H9 (cell line): ENCODE measurements around the gene C1orf159. TPM values are rescaled to one million over a fixed set of nuclear protein-coding genes. Genes with fewer than 3 reads are reported as not detected.

Experiments
- DNase-seq: peaks from one replicate; pipeline ENCODE4 v3.0.0-alpha.2; 2017
- H2AFZ ChIP-seq: one replicate; pipeline ENCODE4 v1.6.1; 2013; ENCODE audit warnings: mild to moderate bottlenecking, low read length, control low read depth, moderate library complexity
- H2AK5ac ChIP-seq: 2 replicates; pipeline ENCODE4 v1.6.1; 2013; ENCODE audit warnings: low read length, control low read depth, mixed read lengths; ENCODE audit not compliant: insufficient read length
- H2BK120ac ChIP-seq: one replicate; pipeline ENCODE4 v1.6.1; 2013; ENCODE audit warnings: low read depth, mild to moderate bottlenecking, low read length, control low read depth, inconsistent platforms; ENCODE audit not compliant: poor library complexity, severe bottlenecking
- H2BK12ac ChIP-seq: 2 replicates; pipeline ENCODE4 v1.6.1; 2013; ENCODE audit warnings: low read length, control low read depth, mixed read lengths, low read depth; ENCODE audit not compliant: insufficient read length
- H2BK15ac ChIP-seq: 2 replicates; pipeline ENCODE4 v1.6.1; 2013; ENCODE audit warnings: low read depth, low read length, control low read depth
- H2BK20ac ChIP-seq: one replicate; pipeline ENCODE4 v1.6.1; 2013; ENCODE audit warnings: low read depth, mild to moderate bottlenecking, low read length, control low read depth, inconsistent platforms; ENCODE audit not compliant: poor library complexity, severe bottlenecking
- H2BK5ac ChIP-seq: 2 replicates; pipeline ENCODE4 v1.6.1; 2013; ENCODE audit warnings: low read length, control low read depth, mixed read lengths; ENCODE audit not compliant: insufficient read length
- H3K14ac ChIP-seq: 2 replicates; pipeline ENCODE4 v1.6.1; 2013; ENCODE audit warnings: low read length, control low read depth; ENCODE audit not compliant: insufficient read depth
- H3K18ac ChIP-seq: 2 replicates; pipeline ENCODE4 v1.6.1; 2013; ENCODE audit warnings: low read depth, mild to moderate bottlenecking, mixed read lengths, low read length, control low read depth; ENCODE audit not compliant: insufficient read length
- H3K23ac ChIP-seq: 2 replicates; pipeline ENCODE4 v1.6.1; 2013; ENCODE audit warnings: low read length, control low read depth, mixed read lengths, low read depth; ENCODE audit not compliant: insufficient read length
- H3K23me2 ChIP-seq: 2 replicates; pipeline ENCODE4 v1.6.1; 2013; ENCODE audit warnings: low read depth, mild to moderate bottlenecking, mixed read lengths, low read length, control low read depth; ENCODE audit not compliant: insufficient read length, poor library complexity, severe bottlenecking
- H3K27ac ChIP-seq: 2 replicates; pipeline ENCODE4 v1.5.1; 2013; ENCODE audit warnings: low read length, control low read depth, mixed read lengths, low read depth; ENCODE audit not compliant: insufficient read length
- H3K27me3 ChIP-seq: 2 replicates; pipeline ENCODE4 v1.6.1; 2013; ENCODE audit warnings: low read length, control low read depth, inconsistent platforms; ENCODE audit not compliant: insufficient read depth
- H3K4ac ChIP-seq: 2 replicates; pipeline ENCODE4 v1.6.1; 2013; ENCODE audit warnings: low read depth, mild to moderate bottlenecking, control low read depth, inconsistent platforms, low read length, moderate library complexity
- H3K4me1 ChIP-seq: 2 replicates; pipeline ENCODE4 v1.6.1; 2013; ENCODE audit warnings: low read length, control low read depth, inconsistent platforms; ENCODE audit not compliant: insufficient read depth
- H3K4me2 ChIP-seq: 2 replicates; pipeline ENCODE4 v1.6.1; 2013; ENCODE audit warnings: low read length, control low read depth, mixed read lengths; ENCODE audit not compliant: insufficient read length, insufficient read depth
- H3K56ac ChIP-seq: 2 replicates; pipeline ENCODE4 v1.6.1; 2013; ENCODE audit warnings: low read depth, mild to moderate bottlenecking, mixed read lengths, low read length, control low read depth; ENCODE audit not compliant: insufficient read length
- H3K79me1 ChIP-seq: 2 replicates; pipeline ENCODE4 v1.6.1; 2013; ENCODE audit warnings: low read depth, mild to moderate bottlenecking, moderate library complexity, low read length, control low read depth, inconsistent platforms; ENCODE audit not compliant: insufficient read depth, poor library complexity, severe bottlenecking
- H3K79me2 ChIP-seq: 2 replicates; pipeline ENCODE4 v1.6.1; 2013; ENCODE audit warnings: low read length, control low read depth, inconsistent platforms; ENCODE audit not compliant: insufficient read depth
- H3K9ac ChIP-seq: 2 replicates; pipeline ENCODE4 v1.6.1; 2013; ENCODE audit warnings: low read length, control low read depth, mixed read lengths; ENCODE audit not compliant: insufficient read length; ENCODE audit errors: extremely low read depth
- H3K9me3 ChIP-seq: one replicate; pipeline ENCODE4 v1.6.1; 2013; ENCODE audit warnings: low read depth, low read length, inconsistent platforms; ENCODE audit not compliant: control insufficient read depth
- H3T11ph ChIP-seq: one replicate; pipeline ENCODE4 v1.6.1; 2013; ENCODE audit warnings: mild to moderate bottlenecking, low read length, control low read depth, inconsistent platforms
- H4K20me1 ChIP-seq: one replicate; pipeline ENCODE4 v1.6.1; 2013; ENCODE audit not compliant: control insufficient read depth, insufficient read length, insufficient read depth
- H4K5ac ChIP-seq: 2 replicates; pipeline ENCODE4 v1.6.1; 2013; ENCODE audit warnings: low read depth, mild to moderate bottlenecking, mixed read lengths, low read length, control low read depth; ENCODE audit not compliant: insufficient read length
- H4K8ac ChIP-seq: replicated peaks from 2 replicates; pipeline ENCODE4 v1.6.1; 2013; ENCODE audit warnings: low read length, control low read depth, mixed read lengths, low read depth; ENCODE audit not compliant: insufficient read length
- H4K91ac ChIP-seq: 2 replicates; pipeline ENCODE4 v1.6.1; 2013; ENCODE audit warnings: low read depth, mild to moderate bottlenecking, moderate library complexity, mixed read lengths, low read length, control low read depth; ENCODE audit not compliant: insufficient read length
- H3K27ac Mint-ChIP-seq, 3 experiments: 2 replicates in 2 of 3; 3 replicates in 1 of 3; pipeline ENCODE4 v1.8.0; 2020 to 2021; ENCODE audit warnings: mixed read lengths in 3 of 3, mild to moderate bottlenecking in 1 of 3, moderate library complexity in 1 of 3
- H3K27me3 Mint-ChIP-seq: 2 replicates; pipeline ENCODE4 v1.8.0; 2021; ENCODE audit warnings: low read depth, mild to moderate bottlenecking, moderate library complexity, mixed read lengths
- H3K36me3 Mint-ChIP-seq, 3 experiments: 2 replicates in 2 of 3; 3 replicates in 1 of 3; pipeline ENCODE4 v1.8.0; 2020 to 2021; ENCODE audit warnings: low read depth in 3 of 3, mixed read lengths in 3 of 3; ENCODE audit not compliant: insufficient read depth in 1 of 3
- H3K4me1 Mint-ChIP-seq, 2 experiments: 2 replicates each; pipeline ENCODE4 v1.8.0; 2020; ENCODE audit warnings: mixed read lengths in 2 of 2
- H3K4me3 Mint-ChIP-seq, 2 experiments: 2 replicates in 1 of 2; 3 replicates in 1 of 2; pipeline ENCODE4 v1.8.0; 2020 to 2021; ENCODE audit warnings: mild to moderate bottlenecking in 2 of 2, mixed read lengths in 2 of 2, moderate library complexity in 1 of 2
- H3K9me3 Mint-ChIP-seq, 2 experiments: 2 replicates in 1 of 2; 3 replicates in 1 of 2; pipeline ENCODE4 v1.8.0; 2020; ENCODE audit warnings: mild to moderate bottlenecking in 2 of 2, mixed read lengths in 2 of 2, moderate library complexity in 1 of 2
- WGBS: extraction: QIAGEN DNeasy Blood & Tissue Kit; methylation state at CpG from one replicate; pipeline ENCODE4 v1.1.7; 2013; ENCODE audit warnings: missing lambda C conversion rate, low lambda C conversion rate, mixed read lengths; ENCODE audit not compliant: insufficient read length; ENCODE audit errors: extremely low coverage; 5-methylcytosine and 5-hydroxymethylcytosine counted together
- total RNA-seq: library from RNA; stranded (reverse); gene quantifications from 2 replicates; pipeline ENCODE4 v1.2.1, GENCODE V29; 2021
- TF ChIP-seq, protein P1 (sequence below): fragments of 200-600 bp; sonication (generic); conservative IDR thresholded peaks from 3 replicates; pipeline ENCODE4 v1.8.0; 2021; ENCODE audit warnings: antibody characterized with exemption, mild to moderate bottlenecking

C1orf159 gene
- total RNA-seq, 1 experiment from 2014 or later: 12.3 TPM

DNA sequence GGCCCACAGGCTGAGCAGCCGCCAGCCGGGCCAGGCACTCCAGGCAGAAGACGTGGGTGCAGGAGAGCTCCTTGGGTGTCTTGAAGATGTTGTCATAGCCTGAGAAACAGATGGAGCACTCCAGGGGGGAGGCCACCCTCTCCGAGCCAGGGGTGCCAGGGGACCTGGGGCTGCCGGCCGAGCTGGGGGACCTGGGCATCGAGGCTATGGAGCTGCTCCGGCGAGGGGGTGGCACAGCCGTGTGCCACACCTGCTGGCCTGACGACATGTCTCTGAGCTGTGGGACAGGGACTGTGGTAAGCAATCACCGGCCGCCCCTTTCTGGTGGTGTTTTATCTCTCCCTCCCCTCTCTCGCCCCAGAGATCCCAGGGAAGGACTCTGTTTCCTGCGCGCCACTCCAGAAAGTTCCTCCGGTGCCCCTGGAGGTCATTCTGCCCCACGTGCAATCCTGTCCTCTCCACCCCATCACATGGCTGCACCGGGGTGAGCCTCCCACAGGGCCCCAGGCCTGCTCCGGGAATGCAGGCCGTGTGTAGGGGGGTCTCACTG, 43.5 kb downstream of the C1orf159 start:
- Histone ChIP-seq H3K4me2 (no peak overlapping the region), H3T11ph (no peak overlapping the region), H4K91ac (no peak overlapping the region), H3K9me3 (no peaks in the 10 kb centered on the region), H2BK20ac (no peak overlapping the region), H2BK120ac (no peak overlapping the region), H2AFZ (no peak overlapping the region), H3K4ac (no peak overlapping the region), H3K56ac (no peak overlapping the region), H2BK5ac (no peak overlapping the region), H2AK5ac (no peak overlapping the region), H3K18ac (no peak overlapping the region), H3K14ac (no peak overlapping the region), H3K23ac (no peak overlapping the region), H3K27ac (no peak overlapping the region), H4K20me1 (no peaks in the 10 kb centered on the region), H3K79me2 (no peaks in the 10 kb centered on the region), H3K23me2 (peaks cover 3% of the 10 kb centered on the region), H2BK12ac (no peak overlapping the region), H3K79me1 (no peaks in the 10 kb centered on the region), H3K27me3 (no peaks in the 10 kb centered on the region; the same call in 1 of the 2 replicates), H3K4me1 (no peaks in the 10 kb centered on the region), H3K9ac (no peak overlapping the region), H2BK15ac (no peak overlapping the region), H4K8ac (no peak overlapping the region), H4K5ac (no peak overlapping the region)
- no peak for DNase-seq
- H3K4me3 Mint-ChIP-seq: no peak overlapping the region
- H3K27me3 Mint-ChIP-seq: peaks cover 35% of the 10 kb centered on the region
- no peaks in the 10 kb centered on the region; a peak in 1 of 5 replicates for H3K9me3 Mint-ChIP-seq
- no CpG with 5 or more reads among the region's 21 CpGs for WGBS
- no peaks in the 10 kb centered on the region for H3K36me3 Mint-ChIP-seq
- TF ChIP-seq, protein P1, sequence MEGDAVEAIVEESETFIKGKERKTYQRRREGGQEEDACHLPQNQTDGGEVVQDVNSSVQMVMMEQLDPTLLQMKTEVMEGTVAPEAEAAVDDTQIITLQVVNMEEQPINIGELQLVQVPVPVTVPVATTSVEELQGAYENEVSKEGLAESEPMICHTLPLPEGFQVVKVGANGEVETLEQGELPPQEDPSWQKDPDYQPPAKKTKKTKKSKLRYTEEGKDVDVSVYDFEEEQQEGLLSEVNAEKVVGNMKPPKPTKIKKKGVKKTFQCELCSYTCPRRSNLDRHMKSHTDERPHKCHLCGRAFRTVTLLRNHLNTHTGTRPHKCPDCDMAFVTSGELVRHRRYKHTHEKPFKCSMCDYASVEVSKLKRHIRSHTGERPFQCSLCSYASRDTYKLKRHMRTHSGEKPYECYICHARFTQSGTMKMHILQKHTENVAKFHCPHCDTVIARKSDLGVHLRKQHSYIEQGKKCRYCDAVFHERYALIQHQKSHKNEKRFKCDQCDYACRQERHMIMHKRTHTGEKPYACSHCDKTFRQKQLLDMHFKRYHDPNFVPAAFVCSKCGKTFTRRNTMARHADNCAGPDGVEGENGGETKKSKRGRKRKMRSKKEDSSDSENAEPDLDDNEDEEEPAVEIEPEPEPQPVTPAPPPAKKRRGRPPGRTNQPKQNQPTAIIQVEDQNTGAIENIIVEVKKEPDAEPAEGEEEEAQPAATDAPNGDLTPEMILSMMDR: no peak
- peaks cover 2 to 15% of the 10 kb centered on the region in 2 experiments; a peak in 3 of 4 replicates for H3K4me1 Mint-ChIP-seq
- no peak overlapping the region; a peak in 2 of 7 replicates for H3K27ac Mint-ChIP-seq
